ENCODE results near the gene MCF2L.

Gene MCF2L

GRCh38 chr13:112998521-112999280 is 29.7 kb downstream of the MCF2L start:
- DNase-seq (ENCODE audit: low read depth), result no peak

GRCh38 chr13:112999414-113000177 is 30.6 kb downstream of the MCF2L start:
- DNase-seq (ENCODE audit: low read depth), result no peak

- DNase-seq (ENCODE audit: low read depth), result no peak
Measured at GRCh38 chr13:113000575-113000974, 31.6 kb downstream of the MCF2L start.

GRCh38 chr13:113001241-113002140 is 32.5 kb downstream of the MCF2L start:
- no peak for DNase-seq (ENCODE audit: low read depth)

- no peak for DNase-seq (ENCODE audit: low read depth)
Measured at GRCh38 chr13:113002206-113002912, 33.3 kb downstream of the MCF2L start.

- DNase-seq (ENCODE audit: low read depth), result no peak
Measured at GRCh38 chr13:113002913-113003290, 33.9 kb downstream of the MCF2L start.

- DNase-seq (ENCODE audit: low read depth), result no peak
Measured at GRCh38 chr13:113004126-113004525, 35.1 kb downstream of the MCF2L start.

GRCh38 chr13:113005076-113005865 is 36.3 kb downstream of the MCF2L start:
- DNase-seq (ENCODE audit: low read depth), result no peak

GRCh38 chr13:113005997-113006396 is 37.0 kb downstream of the MCF2L start:
- DNase-seq (ENCODE audit: low read depth), result no peak

- no peak for DNase-seq (ENCODE audit: low read depth)
Measured at GRCh38 chr13:113006660-113007059, 37.6 kb downstream of the MCF2L start.

GRCh38 chr13:113008851-113009250 is 39.8 kb downstream of the MCF2L start:
- no peak for DNase-seq (ENCODE audit: low read depth)

GRCh38 chr13:113009743-113010509 is 40.9 kb downstream of the MCF2L start:
- DNase-seq (ENCODE audit: low read depth), result no peak

- no peak for DNase-seq (ENCODE audit: low read depth)
Measured at GRCh38 chr13:113010510-113010865, 41.5 kb downstream of the MCF2L start.

- DNase-seq (ENCODE audit: low read depth), result no peak
Measured at GRCh38 chr13:113013303-113013702, 44.3 kb downstream of the MCF2L start.

- no peak for DNase-seq (ENCODE audit: low read depth)
Measured at GRCh38 chr13:113013878-113014751, 45.1 kb downstream of the MCF2L start.

GRCh38 chr13:113014752-113015745 is 46.0 kb downstream of the MCF2L start:
- DNase-seq (ENCODE audit: low read depth), result no peak

- DNase-seq (ENCODE audit: low read depth), result no peak
Measured at GRCh38 chr13:113015826-113016525, 47.0 kb downstream of the MCF2L start.
